A549 (cell line): ENCODE results near the gene RBM6. TPM values are rescaled to one million over a fixed set of nuclear protein-coding genes. Genes with fewer than 3 reads are reported as not detected.

Experiments
- ATAC-seq, 2 experiments: fragments of 200-7000 bp in 1 of 2; fragments of >200 bp in 1 of 2; cut with Nextera tagmentation in 1 of 2; cut with Tn5 transposase in 1 of 2; 3 replicates each; pipeline versions ENCODE4 v1.8.0 to v1.9.1; 2018 to 2020; ENCODE audit warnings: mild to moderate bottlenecking in 1 of 2, moderate library complexity in 1 of 2
- CTCF ChIA-PET: fragments of 300-600 bp; sonication (Branson Sonifier 250); formaldehyde crosslinking; extraction: SDS; loops from one replicate; lab custom pipeline; 2021; ENCODE audit warnings: antibody characterized with exemption, inconsistent platforms; lab: Yijun Ruan, JAX
- POLR2A ChIA-PET: fragments of 350-600 bp; formaldehyde crosslinking; extraction: SDS; loops from one replicate; lab custom pipeline; 2021; ENCODE audit warnings: antibody characterized with exemption, inconsistent platforms; lab: Yijun Ruan, JAX
- DNase-seq, 2 experiments: peaks; one replicate each; pipeline versions ENCODE4 v3.0.0 to v3.0.0-alpha.2; 2011 to 2016; ENCODE audit warnings: low read depth in 1 of 2, low spot score in 1 of 2
- FAIRE-seq: peaks from 2 replicates; lab custom pipeline; 2011; peaks lifted over from hg19 to GRCh38; lab: Jason Lieb, UNC
- H3K27ac ChIP-seq, 2 experiments: fragments of >200 bp; sonication (Bioruptor Twin); formaldehyde crosslinking; 3 replicates each; pipeline ENCODE4 v1.5.1; 2016 to 2017
- H3K4me1 ChIP-seq: fragments of >200 bp; sonication (Bioruptor Twin); formaldehyde crosslinking; 3 replicates; pipeline ENCODE4 v1.6.1; 2016
- H3K4me2 ChIP-seq: fragments of >200 bp; sonication (Bioruptor Twin); formaldehyde crosslinking; 3 replicates; pipeline ENCODE4 v1.6.1; 2016
- H3K4me3 ChIP-seq: fragments of >200 bp; sonication (Bioruptor Twin); formaldehyde crosslinking; 3 replicates; pipeline ENCODE4 v1.5.1; 2016
- H3K9me3 ChIP-seq: fragments of >200 bp; sonication (Bioruptor Twin); formaldehyde crosslinking; 3 replicates; pipeline ENCODE4 v1.6.1; 2016
- FOSB ChIP-seq: fragments of 250-450 bp; sonication (Bioruptor Pico); IDR thresholded peaks from 2 replicates; pipeline ENCODE4 v1.5.0; 2020; ENCODE audit warnings: mild to moderate bottlenecking, moderate library complexity
- HDAC2 ChIP-seq: fragments of 200-600 bp; sonication (generic); IDR thresholded peaks from 2 replicates; pipeline ENCODE4 v1.6.1; 2016
- HEYL ChIP-seq: fragments of 250-450 bp; sonication (Bioruptor Pico); IDR thresholded peaks from 2 replicates; pipeline ENCODE4 v1.8.0; 2021; ENCODE audit warnings: mild to moderate bottlenecking, moderate library complexity
- JUNB ChIP-seq: fragments of >200 bp; sonication (Bioruptor Twin); formaldehyde crosslinking; IDR thresholded peaks from 2 replicates; pipeline ENCODE4 v1.6.1; 2016
- NPAS2 ChIP-seq: fragments of 250-450 bp; sonication (Bioruptor Pico); IDR thresholded peaks from 2 replicates; pipeline ENCODE4 v1.8.0; 2022; ENCODE audit warnings: mild to moderate bottlenecking, moderate library complexity, borderline replicate concordance
- RAD21 ChIP-seq, 2 experiments: fragments of >200 bp in 1 of 2; sonication (Bioruptor Twin) in 1 of 2; formaldehyde crosslinking in 1 of 2; IDR thresholded peaks in 1 of 2; conservative IDR thresholded peaks in 1 of 2; 2 replicates in 1 of 2; 3 replicates in 1 of 2; pipeline ENCODE4 v1.6.1; 2012 to 2018; ENCODE audit warnings: inconsistent platforms in 1 of 2
- RARB ChIP-seq: fragments of 250-450 bp; sonication (Bioruptor Pico); IDR thresholded peaks from 2 replicates; pipeline ENCODE4 v1.8.0; 2021; ENCODE audit warnings: mild to moderate bottlenecking, moderate library complexity
- RCOR1 ChIP-seq: fragments of 150-350 bp; IDR thresholded peaks from 2 replicates; pipeline ENCODE4 v1.6.1; 2014; ENCODE audit warnings: antibody characterized with exemption, low read length, low read depth
- RFX5 ChIP-seq: fragments of 450-650 bp; IDR thresholded peaks from 2 replicates; pipeline ENCODE4 v1.7.1; 2014; ENCODE audit warnings: antibody characterized with exemption, mild to moderate bottlenecking, moderate library complexity
- RNF2 ChIP-seq: fragments of 200-600 bp; sonication (generic); IDR thresholded peaks from 2 replicates; pipeline ENCODE4 v1.6.1; 2016; ENCODE audit warnings: low read depth, mild to moderate bottlenecking, antibody characterized with exemption, moderate library complexity, borderline replicate concordance
- SMC3 ChIP-seq: fragments of >200 bp; sonication (Bioruptor Twin); formaldehyde crosslinking; IDR thresholded peaks from 3 replicates; pipeline ENCODE4 v1.6.1; 2018; ENCODE audit warnings: inconsistent platforms
- ZFP36 ChIP-seq: fragments of 450-650 bp; IDR thresholded peaks from 2 replicates; pipeline ENCODE4 v1.6.1; 2014; ENCODE audit warnings: borderline replicate concordance; ENCODE audit not compliant: partially characterized antibody
- ZSCAN20 ChIP-seq: fragments of 250-450 bp; sonication (Bioruptor Pico); IDR thresholded peaks from 2 replicates; pipeline ENCODE4 v1.8.0; 2022; ENCODE audit warnings: mild to moderate bottlenecking, moderate library complexity
- WGBS: methylation state at CpG from one replicate; pipeline ENCODE4 v1.1.6; 2017; ENCODE audit errors: missing lambda C conversion rate; 5-methylcytosine and 5-hydroxymethylcytosine counted together
- polyA plus RNA-seq, 4 experiments: library from polyadenylated mRNA; depleted of rRNA in 3 of 4; stranded (reverse); fragments of >200 nt; fragmentation: RNase III in 1 of 4; extraction: RNeasy Plus Mini Kit Qiagen cat#74134 plus additional on column Dnase treatment in 1 of 4; gene quantifications; 2 replicates in 3 of 4; 3 replicates in 1 of 4; pipeline ENCODE4 v1.2.3, GENCODE V29; 2011 to 2017
- TF ChIP-seq, protein P1 (sequence below): fragments of 200-600 bp; sonication (generic); IDR thresholded peaks from 2 replicates; pipeline ENCODE4 v1.6.1; 2016; ENCODE audit warnings: antibody characterized with exemption, mild to moderate bottlenecking, moderate library complexity
- TF ChIP-seq, protein P2 (sequence below): IDR thresholded peaks from 2 replicates; pipeline ENCODE4 v1.6.1; 2012
- TF ChIP-seq, protein P3 (sequence below): fragments of 450-650 bp; IDR thresholded peaks from 2 replicates; pipeline ENCODE4 v1.6.1; 2014; ENCODE audit warnings: antibody characterized with exemption
- TF ChIP-seq, protein P4 (sequence below): fragments of >200 bp; sonication (Bioruptor Twin); formaldehyde crosslinking; IDR thresholded peaks from 3 replicates; pipeline ENCODE4 v1.5.1; 2016
- TF ChIP-seq, protein P5 (sequence below): fragments of 250-450 bp; sonication (Bioruptor Pico); IDR thresholded peaks from 2 replicates; pipeline ENCODE4 v1.5.0; 2021; ENCODE audit warnings: mild to moderate bottlenecking, moderate library complexity, borderline replicate concordance
- TF ChIP-seq, protein P6 (sequence below): IDR thresholded peaks from 2 replicates; pipeline ENCODE4 v1.6.1; 2012

RBM6 gene
- polyA plus RNA-seq, 2 of the 4 experiments (the other 2 are of a cell fraction): 40.4 to 44.2 TPM

DNA sequence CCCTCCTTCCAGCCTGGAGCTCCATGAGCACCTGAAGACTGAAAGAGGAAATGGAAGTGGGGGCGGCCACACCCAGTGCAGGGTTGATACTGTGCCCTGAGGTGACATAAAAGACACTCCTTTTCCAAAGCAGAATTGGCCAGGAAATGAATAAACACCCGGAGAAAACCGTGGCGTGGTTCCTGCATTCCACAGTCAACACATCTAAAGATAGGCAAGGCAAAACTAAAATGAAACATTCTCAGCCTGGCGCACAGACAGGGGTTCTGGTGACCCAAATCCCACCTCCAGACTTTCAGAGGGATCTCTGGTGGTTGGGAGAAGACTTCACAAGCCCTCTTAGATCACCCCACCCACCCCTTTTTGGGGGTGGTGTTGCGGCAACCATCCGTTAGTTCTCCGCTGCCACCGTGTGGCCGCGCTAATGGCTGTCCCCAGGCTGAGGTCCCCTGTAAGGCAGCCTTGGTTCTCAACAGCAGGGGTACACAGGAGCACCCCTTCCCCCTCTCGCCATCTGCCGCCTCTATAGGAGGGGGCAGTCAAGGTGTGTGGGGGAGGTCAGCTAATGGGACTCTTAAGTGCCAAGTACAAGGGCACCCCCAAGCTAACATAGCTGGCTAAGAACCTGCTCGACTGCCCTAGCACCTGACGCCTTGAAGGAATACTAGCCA is 33.7 kb upstream of the RBM6 start (continued):
- TF ChIP-seq, protein P1, sequence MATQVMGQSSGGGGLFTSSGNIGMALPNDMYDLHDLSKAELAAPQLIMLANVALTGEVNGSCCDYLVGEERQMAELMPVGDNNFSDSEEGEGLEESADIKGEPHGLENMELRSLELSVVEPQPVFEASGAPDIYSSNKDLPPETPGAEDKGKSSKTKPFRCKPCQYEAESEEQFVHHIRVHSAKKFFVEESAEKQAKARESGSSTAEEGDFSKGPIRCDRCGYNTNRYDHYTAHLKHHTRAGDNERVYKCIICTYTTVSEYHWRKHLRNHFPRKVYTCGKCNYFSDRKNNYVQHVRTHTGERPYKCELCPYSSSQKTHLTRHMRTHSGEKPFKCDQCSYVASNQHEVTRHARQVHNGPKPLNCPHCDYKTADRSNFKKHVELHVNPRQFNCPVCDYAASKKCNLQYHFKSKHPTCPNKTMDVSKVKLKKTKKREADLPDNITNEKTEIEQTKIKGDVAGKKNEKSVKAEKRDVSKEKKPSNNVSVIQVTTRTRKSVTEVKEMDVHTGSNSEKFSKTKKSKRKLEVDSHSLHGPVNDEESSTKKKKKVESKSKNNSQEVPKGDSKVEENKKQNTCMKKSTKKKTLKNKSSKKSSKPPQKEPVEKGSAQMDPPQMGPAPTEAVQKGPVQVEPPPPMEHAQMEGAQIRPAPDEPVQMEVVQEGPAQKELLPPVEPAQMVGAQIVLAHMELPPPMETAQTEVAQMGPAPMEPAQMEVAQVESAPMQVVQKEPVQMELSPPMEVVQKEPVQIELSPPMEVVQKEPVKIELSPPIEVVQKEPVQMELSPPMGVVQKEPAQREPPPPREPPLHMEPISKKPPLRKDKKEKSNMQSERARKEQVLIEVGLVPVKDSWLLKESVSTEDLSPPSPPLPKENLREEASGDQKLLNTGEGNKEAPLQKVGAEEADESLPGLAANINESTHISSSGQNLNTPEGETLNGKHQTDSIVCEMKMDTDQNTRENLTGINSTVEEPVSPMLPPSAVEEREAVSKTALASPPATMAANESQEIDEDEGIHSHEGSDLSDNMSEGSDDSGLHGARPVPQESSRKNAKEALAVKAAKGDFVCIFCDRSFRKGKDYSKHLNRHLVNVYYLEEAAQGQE: no peak
- TF ChIP-seq HEYL (CRISPR knock-in tag) (no peak), RCOR1 (no peak), RFX5 (no peak), RAD21 (conservative IDR thresholded peaks at IDR 0.05 in 1 of 2, IDR thresholded peaks at IDR 0.05 in 1 of 2) (peak; percentile 81 to 83)
- TF ChIP-seq, protein P2, sequence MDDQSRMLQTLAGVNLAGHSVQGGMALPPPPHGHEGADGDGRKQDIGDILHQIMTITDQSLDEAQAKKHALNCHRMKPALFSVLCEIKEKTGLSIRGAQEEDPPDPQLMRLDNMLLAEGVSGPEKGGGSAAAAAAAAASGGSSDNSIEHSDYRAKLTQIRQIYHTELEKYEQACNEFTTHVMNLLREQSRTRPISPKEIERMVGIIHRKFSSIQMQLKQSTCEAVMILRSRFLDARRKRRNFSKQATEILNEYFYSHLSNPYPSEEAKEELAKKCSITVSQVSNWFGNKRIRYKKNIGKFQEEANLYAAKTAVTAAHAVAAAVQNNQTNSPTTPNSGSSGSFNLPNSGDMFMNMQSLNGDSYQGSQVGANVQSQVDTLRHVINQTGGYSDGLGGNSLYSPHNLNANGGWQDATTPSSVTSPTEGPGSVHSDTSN: no peak
- TF ChIP-seq, protein P3, sequence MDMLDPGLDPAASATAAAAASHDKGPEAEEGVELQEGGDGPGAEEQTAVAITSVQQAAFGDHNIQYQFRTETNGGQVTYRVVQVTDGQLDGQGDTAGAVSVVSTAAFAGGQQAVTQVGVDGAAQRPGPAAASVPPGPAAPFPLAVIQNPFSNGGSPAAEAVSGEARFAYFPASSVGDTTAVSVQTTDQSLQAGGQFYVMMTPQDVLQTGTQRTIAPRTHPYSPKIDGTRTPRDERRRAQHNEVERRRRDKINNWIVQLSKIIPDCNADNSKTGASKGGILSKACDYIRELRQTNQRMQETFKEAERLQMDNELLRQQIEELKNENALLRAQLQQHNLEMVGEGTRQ: no peak
- TF ChIP-seq, protein P4, sequence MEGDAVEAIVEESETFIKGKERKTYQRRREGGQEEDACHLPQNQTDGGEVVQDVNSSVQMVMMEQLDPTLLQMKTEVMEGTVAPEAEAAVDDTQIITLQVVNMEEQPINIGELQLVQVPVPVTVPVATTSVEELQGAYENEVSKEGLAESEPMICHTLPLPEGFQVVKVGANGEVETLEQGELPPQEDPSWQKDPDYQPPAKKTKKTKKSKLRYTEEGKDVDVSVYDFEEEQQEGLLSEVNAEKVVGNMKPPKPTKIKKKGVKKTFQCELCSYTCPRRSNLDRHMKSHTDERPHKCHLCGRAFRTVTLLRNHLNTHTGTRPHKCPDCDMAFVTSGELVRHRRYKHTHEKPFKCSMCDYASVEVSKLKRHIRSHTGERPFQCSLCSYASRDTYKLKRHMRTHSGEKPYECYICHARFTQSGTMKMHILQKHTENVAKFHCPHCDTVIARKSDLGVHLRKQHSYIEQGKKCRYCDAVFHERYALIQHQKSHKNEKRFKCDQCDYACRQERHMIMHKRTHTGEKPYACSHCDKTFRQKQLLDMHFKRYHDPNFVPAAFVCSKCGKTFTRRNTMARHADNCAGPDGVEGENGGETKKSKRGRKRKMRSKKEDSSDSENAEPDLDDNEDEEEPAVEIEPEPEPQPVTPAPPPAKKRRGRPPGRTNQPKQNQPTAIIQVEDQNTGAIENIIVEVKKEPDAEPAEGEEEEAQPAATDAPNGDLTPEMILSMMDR: peak; percentile 74

DNA sequence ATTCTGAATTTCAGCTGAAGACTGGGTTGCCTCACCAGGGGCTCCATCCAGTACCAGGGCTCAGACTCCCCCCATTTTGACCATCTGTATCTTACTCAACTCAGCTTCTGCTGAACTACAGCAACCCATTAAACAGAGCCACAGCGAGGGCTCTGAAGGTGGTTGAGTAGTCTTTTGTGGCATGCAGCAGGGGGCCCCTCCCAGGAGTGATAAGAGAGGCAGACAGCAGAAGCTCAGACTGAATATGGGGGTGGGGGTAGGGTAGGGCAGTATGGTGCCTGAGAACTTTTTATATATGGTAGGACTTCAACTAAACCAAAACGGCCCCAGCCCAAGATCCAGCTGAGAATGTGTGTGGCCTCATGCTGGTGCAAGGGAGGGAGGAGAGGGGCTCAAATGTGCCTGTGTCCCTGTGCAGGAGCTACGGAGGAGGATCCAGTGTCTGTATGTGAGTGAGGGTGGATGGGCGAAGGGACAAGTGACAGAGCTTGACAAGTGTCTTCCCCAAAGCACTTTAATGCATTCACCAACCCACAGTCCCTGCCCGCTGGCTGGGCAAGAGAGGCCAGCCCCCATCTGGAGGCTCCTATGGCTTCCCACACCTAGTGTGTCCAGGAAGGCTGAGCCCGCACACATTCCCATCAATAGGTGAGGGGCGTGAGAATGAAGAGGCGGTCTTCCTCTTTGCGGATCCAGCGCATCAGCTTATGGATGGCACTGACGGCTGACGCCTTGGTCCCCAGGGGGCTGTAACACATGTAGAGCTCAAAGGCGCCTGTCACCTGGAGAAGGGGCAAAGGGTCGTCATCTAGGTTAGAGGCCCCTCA is 31.4 kb upstream of the RBM6 start:
- Histone ChIP-seq H3K9me3 (no peaks in the 10 kb centered on the region), H3K27ac (no peak overlapping the region), H3K4me2 (no peak overlapping the region), H3K4me3 (no peak overlapping the region), H3K4me1 (peaks cover 19% of the 10 kb centered on the region)
- FAIRE-seq: no peak
- no peak for ATAC-seq
- WGBS: 91% methylated on average over 13 of the region's 14 CpGs
- no peak for DNase-seq
- no peak for TF ChIP-seq NPAS2 (CRISPR knock-in tag)
- TF ChIP-seq RARB (CRISPR knock-in tag): no peak
- no peak for TF ChIP-seq HDAC2
- TF ChIP-seq ZSCAN20: no peak
- TF ChIP-seq, protein P5, sequence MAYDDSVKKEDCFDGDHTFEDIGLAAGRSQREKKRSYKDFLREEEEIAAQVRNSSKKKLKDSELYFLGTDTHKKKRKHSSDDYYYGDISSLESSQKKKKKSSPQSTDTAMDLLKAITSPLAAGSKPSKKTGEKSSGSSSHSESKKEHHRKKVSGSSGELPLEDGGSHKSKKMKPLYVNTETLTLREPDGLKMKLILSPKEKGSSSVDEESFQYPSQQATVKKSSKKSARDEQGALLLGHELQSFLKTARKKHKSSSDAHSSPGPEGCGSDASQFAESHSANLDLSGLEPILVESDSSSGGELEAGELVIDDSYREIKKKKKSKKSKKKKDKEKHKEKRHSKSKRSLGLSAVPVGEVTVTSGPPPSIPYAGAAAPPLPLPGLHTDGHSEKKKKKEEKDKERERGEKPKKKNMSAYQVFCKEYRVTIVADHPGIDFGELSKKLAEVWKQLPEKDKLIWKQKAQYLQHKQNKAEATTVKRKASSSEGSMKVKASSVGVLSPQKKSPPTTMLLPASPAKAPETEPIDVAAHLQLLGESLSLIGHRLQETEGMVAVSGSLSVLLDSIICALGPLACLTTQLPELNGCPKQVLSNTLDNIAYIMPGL: no peak
- TF ChIP-seq SMC3: no peak
- TF ChIP-seq, protein P6, sequence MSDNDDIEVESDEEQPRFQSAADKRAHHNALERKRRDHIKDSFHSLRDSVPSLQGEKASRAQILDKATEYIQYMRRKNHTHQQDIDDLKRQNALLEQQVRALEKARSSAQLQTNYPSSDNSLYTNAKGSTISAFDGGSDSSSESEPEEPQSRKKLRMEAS: no peak
- TF ChIP-seq JUNB: no peak
- TF ChIP-seq FOSB: no peak
- no peak for TF ChIP-seq ZFP36
- no peak for TF ChIP-seq RNF2
- CTCF ChIA-PET: interaction anchor here (1.0 to 3.8 kb wide), 5 partner anchors 9 to 107 kb away, joined by 3 to 37 read pairs (median 3); partner anchors contain the start of gene INKA1
- POLR2A ChIA-PET: no interaction called here
